Measurements from ENCODE around the gene STH. TPM values are rescaled to one million over a fixed set of nuclear protein-coding genes. Genes with fewer than 3 reads are reported as not detected.
A peak's percentile ranks its signal among the peaks of the same experiment; 100 is the strongest.

Gene STH
- polyA plus RNA-seq, 2 of the 4 experiments (the other 2 are of a cell fraction): not detected

GRCh38 chr17:46009681-46010596, 10.9 kb downstream of the STH start:
- Histone ChIP-seq H3K9me3 (no peaks in the 10 kb centered on the region), H3K4me3 (peak overlapping the region; percentile 39), H3K4me1 (peaks cover 8% of the 10 kb centered on the region; the same call in 2 of the 3 replicates), H3K27ac (peak overlapping the region in 1 of 2 experiments; percentile 27; a peak in 2 of 6 replicates), H3K4me2 (peak overlapping the region; percentile 98)
- ChIA-PET POLR2A (no interaction called here), CTCF (interaction anchor here (0.6 to 13.0 kb wide), 26 partner anchors 8 to 369 kb away, joined by 3 to 127 read pairs (median 5); partner anchors contain the start of gene KANSL1)
- ATAC-seq (peak; percentile 84 to 85), FAIRE-seq (peak; percentile 46), DNase-seq (ENCODE audit: low read depth in 1 of 2, low spot score in 1 of 2) (peak; percentile 73 to 84)
- TF ChIP-seq E2F6 (IDR thresholded peaks at IDR 0.05; ENCODE audit: borderline replicate concordance, low read depth) (0 out of 2 replicates have a peak, but pooled peaks have one; percentile 37), RNF2 (IDR thresholded peaks at IDR 0.05; ENCODE audit: borderline replicate concordance, low read depth) (no peak), HOXB13 (CRISPR knock-in tag; IDR thresholded peaks at IDR 0.05; ENCODE audit: low read depth) (no peak), RFX5 (IDR thresholded peaks at IDR 0.05) (no peak), MAX (IDR thresholded peaks at IDR 0.05) (0 out of 2 replicates have a peak, but pooled peaks have one; percentile 37), POLR2AphosphoS2 (conservative IDR thresholded peaks at IDR 0.05; ENCODE audit: low read length) (no peak), PBX3 (IDR thresholded peaks at IDR 0.05) (peak; percentile 84), FOSL2 (IDR thresholded peaks at IDR 0.05) (no peak), FOSL2 (CRISPR knock-in tag; IDR thresholded peaks at IDR 0.05) (peak; percentile 60)
- WGBS (ENCODE audit: missing lambda C conversion rate): 26% methylated on average over 33 of the region's 33 CpGs

GRCh38 chr17:46010597-46011186, 11.6 kb downstream of the STH start:
- H3K9me3 ChIP-seq: no peaks in the 10 kb centered on the region
- WGBS (ENCODE audit: missing lambda C conversion rate): 20% methylated on average over 14 of the region's 16 CpGs
- no peak for TF ChIP-seq RARB (CRISPR knock-in tag; IDR thresholded peaks at IDR 0.05)
- peak; percentile 55 for TF ChIP-seq SMC3 (IDR thresholded peaks at IDR 0.05)
- no peak for TF ChIP-seq MYC (IDR thresholded peaks at IDR 0.05; ENCODE audit: borderline replicate concordance, low read length)
- peak; percentile 39 to 60; a peak in 4 of 5 replicates for TF ChIP-seq RAD21 (conservative IDR thresholded peaks at IDR 0.05 in 1 of 2, IDR thresholded peaks at IDR 0.05 in 1 of 2)
- TF ChIP-seq CTCF (IDR thresholded peaks at IDR 0.05): peak; percentile 53
- H3K4me2 ChIP-seq: peak overlapping the region; percentile 98
- ATAC-seq (peak; percentile 86 to 92), FAIRE-seq (peak; percentile 89), DNase-seq (ENCODE audit: low read depth in 1 of 2, low spot score in 1 of 2) (peak; percentile 72 to 78)
- H3K4me3 ChIP-seq: peak overlapping the region; percentile 39
- H3K4me1 ChIP-seq: peaks cover 8% of the 10 kb centered on the region; the same call in 2 of the 3 replicates
- ChIA-PET CTCF (interaction anchor here (0.6 to 13.0 kb wide), 27 partner anchors 9 to 370 kb away, joined by 3 to 127 read pairs (median 5); partner anchors contain the start of gene KANSL1), POLR2A (no interaction called here)
- H3K27ac ChIP-seq: peak overlapping the region in 1 of 2 experiments; percentile 27; a peak in 2 of 6 replicates

Measured in A549 (cell line).